Cardiac fibroblast (primary cell): ENCODE results near the gene SDK2.

Experiments
- DNase-seq, 2 donors: peaks; one replicate each; pipeline versions ENCODE4 v3.0.0 to v3.0.0-alpha.2; 2010; ENCODE audit warnings: low read depth in 2 of 2
- H3K4me3 ChIP-seq, 2 donors: replicated peaks in 1 of 2; 1 replicate in 1 of 2; 2 replicates in 1 of 2; pipeline ENCODE4 v1.5.1; 2011; ENCODE audit warnings: low read depth in 2 of 2, low read length in 2 of 2, mild to moderate bottlenecking in 2 of 2, moderate library complexity in 1 of 2
- CTCF ChIP-seq: IDR thresholded peaks from one replicate; pipeline ENCODE4 v1.5.1; 2011; ENCODE audit warnings: low read depth, mild to moderate bottlenecking, low read length, inconsistent platforms

Gene SDK2

GRCh38 chr17:73531158-73531557, 113.1 kb downstream of the SDK2 start:
- no peak for TF ChIP-seq CTCF
- DNase-seq: no peak
- no peak overlapping the region for H3K4me3 ChIP-seq

- no peak for TF ChIP-seq CTCF
- H3K4me3 ChIP-seq: no peak overlapping the region
- DNase-seq: no peak
Observed at GRCh38 chr17:73528679-73529078, 115.6 kb downstream of the SDK2 start.

- no peak overlapping the region for H3K4me3 ChIP-seq
- TF ChIP-seq CTCF: no peak
- DNase-seq: no peak
Observed at GRCh38 chr17:73526952-73527351, 117.3 kb downstream of the SDK2 start.

- no peak overlapping the region for H3K4me3 ChIP-seq
- no peak for DNase-seq
- TF ChIP-seq CTCF: no peak
Observed at GRCh38 chr17:73524941-73525679, 119.1 kb downstream of the SDK2 start.

- no peak overlapping the region for H3K4me3 ChIP-seq
- TF ChIP-seq CTCF: no peak
- DNase-seq: no peak
Observed at GRCh38 chr17:73522696-73523095, 121.5 kb downstream of the SDK2 start.

GRCh38 chr17:73522107-73522506, 122.1 kb downstream of the SDK2 start:
- no peak for DNase-seq
- no peak overlapping the region for H3K4me3 ChIP-seq
- no peak for TF ChIP-seq CTCF

GRCh38 chr17:73521376-73521775, 122.9 kb downstream of the SDK2 start:
- no peak overlapping the region for H3K4me3 ChIP-seq
- no peak for DNase-seq
- no peak for TF ChIP-seq CTCF
